K562 (cell line): Measurements from ENCODE around the gene GRIK5.

Source experiments
- ESRRB ChIP-seq: fragments of 250-450 bp; sonication (Bioruptor Pico); IDR thresholded peaks from 2 replicates; pipeline ENCODE4 v1.5.0; 2020; ENCODE audit warnings: mild to moderate bottlenecking, moderate library complexity, borderline replicate concordance
- EZH2 ChIP-seq: IDR thresholded peaks from 2 replicates; pipeline ENCODE4 v1.6.1; 2012; ENCODE audit warnings: low read depth, mild to moderate bottlenecking, inconsistent platforms, low read length, borderline replicate concordance
- FOXM1 ChIP-seq, 2 experiments: fragments of 450-650 bp in 1 of 2; sonication (generic) in 1 of 2; formaldehyde crosslinking in 1 of 2; IDR thresholded peaks; 2 replicates each; pipeline versions ENCODE4 v1.6.1 to v1.9.0; 2017 to 2022; ENCODE audit warnings: low read depth in 2 of 2, mild to moderate bottlenecking in 2 of 2, missing genetic modification reagents in 1 of 2, moderate library complexity in 1 of 2
- HEY1 ChIP-seq: fragments of 250-450 bp; sonication (Bioruptor Pico); IDR thresholded peaks from 2 replicates; pipeline ENCODE4 v1.5.0; 2020; ENCODE audit warnings: mild to moderate bottlenecking, moderate library complexity, borderline replicate concordance
- KLF1 ChIP-seq: fragments of 450-650 bp; IDR thresholded peaks from 2 replicates; pipeline ENCODE4 v1.6.1; 2016; ENCODE audit warnings: missing genetic modification characterization, missing compliant biosample characterization
- NBN ChIP-seq: fragments of 450-650 bp; IDR thresholded peaks from 2 replicates; pipeline ENCODE4 v1.6.1; 2016; ENCODE audit warnings: low read depth, mild to moderate bottlenecking
- SETDB1 ChIP-seq: IDR thresholded peaks from one replicate; pipeline ENCODE4 v1.6.1; 2012; ENCODE audit warnings: low read length, control low read depth, inconsistent platforms
- TAF1 ChIP-seq: IDR thresholded peaks from 2 replicates; pipeline ENCODE4 v1.6.1; 2011; ENCODE audit warnings: mild to moderate bottlenecking, low read length, moderate library complexity; ENCODE audit not compliant: insufficient read depth, control insufficient read depth, severe bottlenecking; ENCODE audit errors: extremely low read depth
- TF ChIP-seq, protein P1 (sequence below): sonication (generic); formaldehyde crosslinking; IDR thresholded peaks from 2 replicates; pipeline ENCODE4 v1.5.0; 2020; ENCODE audit warnings: missing genetic modification reagents
- TF ChIP-seq, protein P2 (sequence below): fragments of 450-650 bp; formaldehyde crosslinking; IDR thresholded peaks from 2 replicates; pipeline ENCODE4 v1.4.0; 2020; ENCODE audit warnings: mild to moderate bottlenecking, moderate library complexity
- TF ChIP-seq, protein P3 (sequence below): fragments of 250-450 bp; sonication (Bioruptor Pico); IDR thresholded peaks from 2 replicates; pipeline ENCODE4 v1.4.0; 2020; ENCODE audit warnings: mild to moderate bottlenecking
- TF ChIP-seq, protein P4 (sequence below), 3 experiments: IDR thresholded peaks in 2 of 3; conservative IDR thresholded peaks in 1 of 3; 2 replicates each; pipeline ENCODE4 v1.5.1; 2011 to 2012; ENCODE audit warnings: low read length in 3 of 3, mild to moderate bottlenecking in 3 of 3, control low read depth in 2 of 3, improper control_type of control experiment in 1 of 3, inconsistent platforms in 1 of 3, low read depth in 1 of 3, mixed read lengths in 1 of 3, moderate library complexity in 1 of 3; ENCODE audit not compliant: insufficient read depth in 2 of 3

DNA sequence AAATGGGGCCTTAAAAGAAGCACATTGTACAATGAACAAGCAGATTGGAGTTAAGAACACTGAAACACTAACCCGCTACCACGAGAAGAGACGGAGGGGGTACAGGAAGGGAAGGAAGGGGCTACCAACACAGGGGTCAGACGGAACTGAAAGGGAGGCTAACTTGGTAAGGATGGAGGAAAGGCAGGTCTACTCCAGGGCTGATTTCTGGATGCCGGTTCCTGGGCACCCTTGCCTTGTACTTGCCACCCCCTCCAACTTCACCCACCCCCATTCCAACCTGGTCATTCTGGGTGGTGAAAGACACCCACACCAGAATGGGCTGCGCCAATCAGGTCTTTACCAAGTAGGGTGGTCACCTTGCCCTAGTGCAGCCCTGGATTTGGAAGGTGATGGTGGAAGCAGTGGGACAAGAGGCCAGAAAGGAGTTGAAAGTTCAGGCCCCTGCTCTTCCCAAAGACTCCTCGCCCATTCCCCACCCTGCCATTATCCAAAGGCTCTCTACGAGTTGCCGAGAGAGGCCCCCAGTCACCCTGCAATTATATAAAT is 16.3 kb upstream of the GRIK5 start:
- TF ChIP-seq, protein P1, sequence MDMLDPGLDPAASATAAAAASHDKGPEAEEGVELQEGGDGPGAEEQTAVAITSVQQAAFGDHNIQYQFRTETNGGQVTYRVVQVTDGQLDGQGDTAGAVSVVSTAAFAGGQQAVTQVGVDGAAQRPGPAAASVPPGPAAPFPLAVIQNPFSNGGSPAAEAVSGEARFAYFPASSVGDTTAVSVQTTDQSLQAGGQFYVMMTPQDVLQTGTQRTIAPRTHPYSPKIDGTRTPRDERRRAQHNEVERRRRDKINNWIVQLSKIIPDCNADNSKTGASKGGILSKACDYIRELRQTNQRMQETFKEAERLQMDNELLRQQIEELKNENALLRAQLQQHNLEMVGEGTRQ (CRISPR knock-in tag), result no peak
- no peak for TF ChIP-seq KLF1 (tag)
- no peak for TF ChIP-seq NBN
- TF ChIP-seq SETDB1, result no peak
- TF ChIP-seq, protein P2, sequence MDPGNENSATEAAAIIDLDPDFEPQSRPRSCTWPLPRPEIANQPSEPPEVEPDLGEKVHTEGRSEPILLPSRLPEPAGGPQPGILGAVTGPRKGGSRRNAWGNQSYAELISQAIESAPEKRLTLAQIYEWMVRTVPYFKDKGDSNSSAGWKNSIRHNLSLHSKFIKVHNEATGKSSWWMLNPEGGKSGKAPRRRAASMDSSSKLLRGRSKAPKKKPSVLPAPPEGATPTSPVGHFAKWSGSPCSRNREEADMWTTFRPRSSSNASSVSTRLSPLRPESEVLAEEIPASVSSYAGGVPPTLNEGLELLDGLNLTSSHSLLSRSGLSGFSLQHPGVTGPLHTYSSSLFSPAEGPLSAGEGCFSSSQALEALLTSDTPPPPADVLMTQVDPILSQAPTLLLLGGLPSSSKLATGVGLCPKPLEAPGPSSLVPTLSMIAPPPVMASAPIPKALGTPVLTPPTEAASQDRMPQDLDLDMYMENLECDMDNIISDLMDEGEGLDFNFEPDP, result no peak
- TF ChIP-seq, protein P3, sequence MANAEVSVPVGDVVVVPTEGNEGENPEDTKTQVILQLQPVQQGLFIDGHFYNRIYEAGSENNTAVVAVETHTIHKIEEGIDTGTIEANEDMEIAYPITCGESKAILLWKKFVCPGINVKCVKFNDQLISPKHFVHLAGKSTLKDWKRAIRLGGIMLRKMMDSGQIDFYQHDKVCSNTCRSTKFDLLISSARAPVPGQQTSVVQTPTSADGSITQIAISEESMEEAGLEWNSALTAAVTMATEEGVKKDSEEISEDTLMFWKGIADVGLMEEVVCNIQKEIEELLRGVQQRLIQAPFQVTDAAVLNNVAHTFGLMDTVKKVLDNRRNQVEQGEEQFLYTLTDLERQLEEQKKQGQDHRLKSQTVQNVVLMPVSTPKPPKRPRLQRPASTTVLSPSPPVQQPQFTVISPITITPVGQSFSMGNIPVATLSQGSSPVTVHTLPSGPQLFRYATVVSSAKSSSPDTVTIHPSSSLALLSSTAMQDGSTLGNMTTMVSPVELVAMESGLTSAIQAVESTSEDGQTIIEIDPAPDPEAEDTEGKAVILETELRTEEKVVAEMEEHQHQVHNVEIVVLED (CRISPR knock-in tag), result no peak
- no peak for TF ChIP-seq ESRRB (CRISPR knock-in tag)
- TF ChIP-seq FOXM1 (IDR thresholded peaks at IDR 0.05; ENCODE audit: low read depth), result no peak
- no peak for TF ChIP-seq FOXM1 (CRISPR knock-in tag; IDR thresholded peaks at IDR 0.05; ENCODE audit: low read depth)
- TF ChIP-seq EZH2, result no peak
- no peak for TF ChIP-seq HEY1 (CRISPR knock-in tag)
- no peak for TF ChIP-seq TAF1
- TF ChIP-seq, protein P4, sequence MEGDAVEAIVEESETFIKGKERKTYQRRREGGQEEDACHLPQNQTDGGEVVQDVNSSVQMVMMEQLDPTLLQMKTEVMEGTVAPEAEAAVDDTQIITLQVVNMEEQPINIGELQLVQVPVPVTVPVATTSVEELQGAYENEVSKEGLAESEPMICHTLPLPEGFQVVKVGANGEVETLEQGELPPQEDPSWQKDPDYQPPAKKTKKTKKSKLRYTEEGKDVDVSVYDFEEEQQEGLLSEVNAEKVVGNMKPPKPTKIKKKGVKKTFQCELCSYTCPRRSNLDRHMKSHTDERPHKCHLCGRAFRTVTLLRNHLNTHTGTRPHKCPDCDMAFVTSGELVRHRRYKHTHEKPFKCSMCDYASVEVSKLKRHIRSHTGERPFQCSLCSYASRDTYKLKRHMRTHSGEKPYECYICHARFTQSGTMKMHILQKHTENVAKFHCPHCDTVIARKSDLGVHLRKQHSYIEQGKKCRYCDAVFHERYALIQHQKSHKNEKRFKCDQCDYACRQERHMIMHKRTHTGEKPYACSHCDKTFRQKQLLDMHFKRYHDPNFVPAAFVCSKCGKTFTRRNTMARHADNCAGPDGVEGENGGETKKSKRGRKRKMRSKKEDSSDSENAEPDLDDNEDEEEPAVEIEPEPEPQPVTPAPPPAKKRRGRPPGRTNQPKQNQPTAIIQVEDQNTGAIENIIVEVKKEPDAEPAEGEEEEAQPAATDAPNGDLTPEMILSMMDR (IDR thresholded peaks at IDR 0.05 in 2 of 3, conservative IDR thresholded peaks at IDR 0.05 in 1 of 3; ENCODE audit: insufficient read depth in 2 of 3, low read depth in 1 of 3, low read length in 3 of 3), result no peak
